ENCODE data around the gene RRP8. TPM values are rescaled to one million over a fixed set of nuclear protein-coding genes. Genes with fewer than 3 reads are reported as not detected.

RRP8 gene
- 10 to 100 TPM; 37.8 to 48.2 (median 41.4) TPM for total RNA-seq

DNA sequence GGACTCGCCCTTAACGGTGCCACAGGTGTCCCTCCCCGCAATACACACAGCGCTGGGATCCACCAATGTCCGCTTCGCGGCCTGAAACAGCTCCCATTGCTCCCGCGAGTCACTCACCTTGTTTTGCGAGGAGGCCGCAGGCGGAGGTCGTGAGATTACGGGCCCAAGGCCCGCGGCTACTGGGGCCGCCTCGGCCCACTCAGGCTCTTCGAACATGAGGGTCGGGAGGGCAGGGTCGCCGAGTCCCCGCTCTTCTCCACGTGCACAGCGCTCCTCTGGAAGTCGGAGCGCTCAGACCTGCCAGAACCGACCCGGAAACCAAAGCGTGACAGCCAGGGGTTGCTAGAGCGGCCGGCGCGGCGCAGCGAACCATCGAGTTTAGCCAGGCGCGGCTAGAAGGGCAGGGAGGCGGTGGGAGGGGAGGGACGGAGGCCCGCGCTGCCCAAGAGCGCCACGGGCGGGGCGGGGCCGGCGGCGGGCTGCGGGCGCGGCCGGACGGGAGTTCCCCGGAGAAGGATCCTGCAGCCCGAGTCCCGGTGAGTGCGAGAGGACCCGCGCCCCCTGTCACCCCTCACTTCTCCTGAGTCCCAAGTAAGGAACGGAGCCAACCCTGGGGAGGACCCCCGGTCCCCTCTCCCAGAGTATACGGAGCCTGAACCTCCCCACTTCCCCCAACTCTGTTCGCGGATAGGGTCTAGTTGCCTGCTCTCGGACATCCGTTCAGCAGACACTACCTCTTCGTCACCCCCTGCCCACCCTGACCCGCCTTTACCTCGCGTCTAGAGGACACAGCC lies at the start of gene RRP8, which contains the start of gene ILK:
Gene RRP8, minus strand, starts transcription at position 330 of the 794 bp plus-strand sequence. Its CDS starts 114 bp downstream, at position 216.
Gene ILK, plus strand, starts transcription at position 488 of the 794 bp plus-strand sequence. CDS start 498 bp downstream, outside the sequence.
- H3K4me3 Mint-ChIP-seq = no peak within 1 kb of the TSS
- ATAC-seq = peak; percentile 86 to 87
- no peaks in the 10 kb centered on the region for H3K9me3 Mint-ChIP-seq
- H3K27me3 Mint-ChIP-seq (ENCODE audit: low read depth) = no peaks in the 10 kb centered on the region
- H3K4me1 Mint-ChIP-seq (ENCODE audit: low read depth) = peaks cover 18% of the 10 kb centered on the region
- peak; percentile 79 for DNase-seq
- peaks cover 27% of the 10 kb centered on the region for H3K36me3 Mint-ChIP-seq (ENCODE audit: insufficient read depth)

GRCh38 chr11:6653097-6653496 lies 49.7 kb upstream of the RRP8 start:
- no peak for ATAC-seq

DNA sequence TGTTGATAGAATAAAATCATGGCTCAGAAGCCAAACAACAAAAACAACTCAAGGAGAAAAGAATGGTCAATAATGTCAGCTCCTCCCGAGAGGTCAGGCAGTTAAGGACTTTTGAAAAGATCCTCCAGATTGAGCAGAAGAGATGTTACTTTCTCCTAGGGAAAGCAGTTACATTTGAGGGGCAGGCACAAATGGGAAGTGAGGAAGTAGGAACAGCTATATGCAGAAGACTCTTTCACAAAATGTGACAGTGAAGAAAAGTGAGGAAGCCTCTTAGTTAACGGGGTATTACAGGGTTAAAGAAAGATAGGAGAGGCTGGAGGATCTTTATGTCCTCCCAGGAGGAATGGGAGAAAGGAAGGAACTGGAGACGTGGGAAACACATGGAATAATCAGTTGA lies 48.8 kb upstream of the RRP8 start:
- H3K36me3 Mint-ChIP-seq (ENCODE audit: insufficient read depth) = no peaks in the 10 kb centered on the region
- DNase-seq (no peak), ATAC-seq (no peak)
- peaks cover 3% of the 10 kb centered on the region for H3K27me3 Mint-ChIP-seq (ENCODE audit: low read depth)
- no peaks in the 10 kb centered on the region for H3K9me3 Mint-ChIP-seq
- peaks cover 3% of the 10 kb centered on the region for H3K4me1 Mint-ChIP-seq (ENCODE audit: low read depth)
- H3K4me3 Mint-ChIP-seq = no peak overlapping the region

More at GRCh38 chr11:6653097-6653496, 49.7 kb upstream of the RRP8 start:
- H3K27me3 Mint-ChIP-seq (ENCODE audit: low read depth) = peaks cover 3% of the 10 kb centered on the region
- peaks cover 3% of the 10 kb centered on the region for H3K4me1 Mint-ChIP-seq (ENCODE audit: low read depth)
- no peak overlapping the region for H3K4me3 Mint-ChIP-seq
- no peaks in the 10 kb centered on the region for H3K36me3 Mint-ChIP-seq (ENCODE audit: insufficient read depth)
- DNase-seq = no peak
- H3K9me3 Mint-ChIP-seq = no peaks in the 10 kb centered on the region

- no peak overlapping the region for H3K4me3 Mint-ChIP-seq
- peaks cover under 1% of the 10 kb centered on the region for H3K4me1 Mint-ChIP-seq (ENCODE audit: low read depth)
- H3K36me3 Mint-ChIP-seq (ENCODE audit: insufficient read depth) = no peaks in the 10 kb centered on the region
- ATAC-seq (peak; percentile 66 to 67), DNase-seq (peak; percentile 43)
- H3K27me3 Mint-ChIP-seq (ENCODE audit: low read depth) = no peaks in the 10 kb centered on the region
- H3K9me3 Mint-ChIP-seq = no peaks in the 10 kb centered on the region
Measured at GRCh38 chr11:6650980-6651379, 47.6 kb upstream of the RRP8 start.

GRCh38 chr11:6650104-6650503 lies 46.7 kb upstream of the RRP8 start:
- H3K36me3 Mint-ChIP-seq (ENCODE audit: insufficient read depth) = no peaks in the 10 kb centered on the region
- DNase-seq (no peak), ATAC-seq (no peak)
- H3K9me3 Mint-ChIP-seq = no peaks in the 10 kb centered on the region
- H3K4me1 Mint-ChIP-seq (ENCODE audit: low read depth) = no peaks in the 10 kb centered on the region
- no peak overlapping the region for H3K4me3 Mint-ChIP-seq
- no peaks in the 10 kb centered on the region for H3K27me3 Mint-ChIP-seq (ENCODE audit: low read depth)

GRCh38 chr11:6648501-6648900 lies 45.1 kb upstream of the RRP8 start:
- Mint-ChIP-seq H3K36me3 (ENCODE audit: insufficient read depth) (no peaks in the 10 kb centered on the region), H3K27me3 (ENCODE audit: low read depth) (no peaks in the 10 kb centered on the region), H3K9me3 (no peaks in the 10 kb centered on the region), H3K4me1 (ENCODE audit: low read depth) (no peaks in the 10 kb centered on the region), H3K4me3 (no peak overlapping the region)
- no peak for ATAC-seq
- DNase-seq = no peak

DNA sequence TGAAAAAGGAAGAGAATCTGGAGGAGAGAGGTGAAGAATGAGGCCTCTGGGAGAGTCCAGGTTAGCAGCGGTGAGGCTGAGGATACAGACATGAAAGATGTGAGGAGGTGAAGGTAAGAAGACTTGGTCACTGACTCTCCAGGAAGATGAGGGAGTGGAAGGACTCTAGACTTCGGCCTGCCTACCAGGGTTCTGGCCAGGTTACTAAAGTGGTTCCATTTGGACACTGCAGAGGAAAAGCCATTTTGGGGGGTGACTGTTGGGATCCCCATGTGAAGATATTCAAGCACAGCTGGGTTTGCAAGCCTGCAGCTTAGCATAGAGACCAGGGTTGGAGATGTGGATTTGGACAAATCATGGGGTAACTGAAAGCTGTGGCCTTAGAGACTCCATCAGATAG lies 44.4 kb upstream of the RRP8 start:
- Mint-ChIP-seq H3K4me1 (ENCODE audit: low read depth) (no peaks in the 10 kb centered on the region), H3K27me3 (ENCODE audit: low read depth) (no peaks in the 10 kb centered on the region), H3K9me3 (no peaks in the 10 kb centered on the region), H3K4me3 (no peak overlapping the region), H3K36me3 (ENCODE audit: insufficient read depth) (no peaks in the 10 kb centered on the region)
- ATAC-seq (no peak), DNase-seq (no peak)

DNA sequence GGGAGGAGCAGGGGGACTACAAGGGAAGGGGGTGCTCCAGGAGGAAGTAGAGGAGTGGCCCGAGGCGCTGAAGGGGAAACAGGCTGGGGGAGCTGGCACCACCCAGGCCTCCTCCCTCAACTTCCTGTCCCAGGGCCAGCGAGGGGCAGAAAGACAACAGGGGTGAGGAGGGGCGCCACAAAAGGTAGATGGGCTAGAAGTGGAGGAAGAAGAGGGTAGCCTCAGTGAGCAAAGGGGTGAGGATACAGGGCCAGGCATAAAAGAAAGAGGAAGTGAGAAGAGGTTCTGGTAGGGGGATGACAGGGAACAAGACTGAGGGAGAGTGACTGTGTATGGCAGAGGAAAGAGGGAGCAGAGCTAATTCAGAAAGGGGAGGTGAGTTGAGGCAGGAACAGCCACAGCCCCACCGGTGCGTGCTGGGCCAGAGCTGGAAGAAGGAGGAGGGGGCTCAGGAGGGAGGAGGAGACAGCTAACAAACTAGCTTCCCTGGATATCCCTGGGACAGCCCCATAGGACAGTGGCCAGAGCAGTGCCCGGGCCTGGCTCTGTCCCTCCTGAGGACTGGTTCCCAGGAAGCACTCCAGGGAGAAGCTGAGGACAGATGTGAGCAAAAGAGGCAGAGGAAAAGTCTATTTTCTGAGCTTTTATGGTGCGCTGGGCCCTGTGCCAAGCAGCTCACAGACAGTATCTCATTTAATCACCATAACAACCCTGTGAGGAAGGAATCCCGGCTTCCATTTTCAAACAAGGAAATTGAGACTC lies 43.7 kb upstream of the RRP8 start:
- no peak overlapping the region for H3K4me3 Mint-ChIP-seq
- H3K27me3 Mint-ChIP-seq (ENCODE audit: low read depth) = no peaks in the 10 kb centered on the region
- ATAC-seq = peak; percentile 32 to 56
- H3K36me3 Mint-ChIP-seq (ENCODE audit: insufficient read depth) = no peaks in the 10 kb centered on the region
- no peaks in the 10 kb centered on the region for H3K9me3 Mint-ChIP-seq
- no peak for DNase-seq
- H3K4me1 Mint-ChIP-seq (ENCODE audit: low read depth) = no peaks in the 10 kb centered on the region

- DNase-seq (no peak), ATAC-seq (peak in 1 of 2 donors; percentile 1)
- Mint-ChIP-seq H3K36me3 (ENCODE audit: insufficient read depth) (no peaks in the 10 kb centered on the region), H3K9me3 (no peaks in the 10 kb centered on the region), H3K4me3 (no peak overlapping the region), H3K4me1 (ENCODE audit: low read depth) (no peaks in the 10 kb centered on the region), H3K27me3 (ENCODE audit: low read depth) (no peaks in the 10 kb centered on the region)
Measured at GRCh38 chr11:6646576-6646917, 43.1 kb upstream of the RRP8 start.

- no peaks in the 10 kb centered on the region for H3K27me3 Mint-ChIP-seq (ENCODE audit: low read depth)
- H3K36me3 Mint-ChIP-seq (ENCODE audit: insufficient read depth) = no peaks in the 10 kb centered on the region
- H3K4me3 Mint-ChIP-seq = peak overlapping the region; percentile 14
- H3K9me3 Mint-ChIP-seq = no peaks in the 10 kb centered on the region
- no peaks in the 10 kb centered on the region for H3K4me1 Mint-ChIP-seq (ENCODE audit: low read depth)
- ATAC-seq (no peak), DNase-seq (no peak)
Measured at GRCh38 chr11:6646071-6646470, 42.7 kb upstream of the RRP8 start.

DNA sequence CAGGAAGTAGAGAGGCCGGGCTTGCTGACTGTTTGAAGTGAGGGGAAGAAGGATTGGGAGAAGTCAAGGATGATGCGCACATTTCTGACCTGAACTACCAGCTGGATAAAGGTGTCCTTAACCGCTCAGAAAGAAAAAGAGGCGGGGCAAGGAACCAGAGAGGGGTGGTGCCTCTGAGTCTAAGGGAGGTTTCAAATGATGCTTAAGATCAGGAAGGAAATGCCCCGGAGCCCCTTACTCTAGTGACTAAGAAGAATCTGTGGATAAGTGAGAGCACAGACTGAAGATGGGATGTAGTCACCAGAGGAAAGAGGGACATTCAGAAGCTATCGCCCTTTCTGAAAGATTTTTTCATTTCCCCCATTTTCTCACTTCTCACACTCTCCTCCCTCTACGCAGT lies 39.5 kb upstream of the RRP8 start:
- DNase-seq = no peak

GRCh38 chr11:6640985-6641701 lies 37.7 kb upstream of the RRP8 start:
- no peaks in the 10 kb centered on the region for H3K4me1 Mint-ChIP-seq (ENCODE audit: low read depth)
- no peak overlapping the region for H3K4me3 Mint-ChIP-seq
- no peaks in the 10 kb centered on the region for H3K27me3 Mint-ChIP-seq (ENCODE audit: low read depth)
- no peaks in the 10 kb centered on the region for H3K9me3 Mint-ChIP-seq
- ATAC-seq (no peak), DNase-seq (no peak)
- H3K36me3 Mint-ChIP-seq (ENCODE audit: insufficient read depth) = no peaks in the 10 kb centered on the region

More for the DNA sequence above, 39.5 kb upstream of the RRP8 start:
- H3K9me3 Mint-ChIP-seq = no peaks in the 10 kb centered on the region
- ATAC-seq = no peak
- no peaks in the 10 kb centered on the region for H3K36me3 Mint-ChIP-seq (ENCODE audit: insufficient read depth)
- H3K4me1 Mint-ChIP-seq (ENCODE audit: low read depth) = no peaks in the 10 kb centered on the region
- H3K27me3 Mint-ChIP-seq (ENCODE audit: low read depth) = no peaks in the 10 kb centered on the region
- no peak overlapping the region for H3K4me3 Mint-ChIP-seq

GRCh38 chr11:6640036-6640984 lies 36.9 kb upstream of the RRP8 start:
- Mint-ChIP-seq H3K27me3 (ENCODE audit: low read depth) (no peaks in the 10 kb centered on the region), H3K9me3 (no peaks in the 10 kb centered on the region), H3K36me3 (ENCODE audit: insufficient read depth) (no peaks in the 10 kb centered on the region), H3K4me3 (no peak overlapping the region), H3K4me1 (ENCODE audit: low read depth) (no peaks in the 10 kb centered on the region)
- ATAC-seq (no peak), DNase-seq (no peak)

Measured in activated T-cell treated with anti-CD3 and anti-CD28 coated beads, Interleukin-2, amount 50 U/mL, for 4 hours (primary cell).